ENCODE results near the gene JADE2. TPM values are rescaled to one million over a fixed set of nuclear protein-coding genes. Genes with fewer than 3 reads are reported as not detected.

JADE2 gene
- total RNA-seq, 2 donors from 2014 or later: 28.0 to 41.0 TPM

- H3K27me3 ChIP-seq: no peaks in the 10 kb centered on the region
- no peak overlapping the region for H3K4me3 ChIP-seq
- no peak for TF ChIP-seq POLR2A (IDR thresholded peaks at IDR 0.05)
- intact Hi-C loops (cut with DNase I): no loop called here
- peak; percentile 95 for ATAC-seq
- DNase-seq: peak in 1 of 4 donors; percentile 46
- peak overlapping the region; percentile 2 to 85 (median 69) for H3K27ac ChIP-seq
- no peaks in the 10 kb centered on the region for H3K9me3 ChIP-seq
- 27 to 32% methylated on average over 2 of the region's 2 CpGs for WGBS, 2 donors
- peaks cover 0 to 4% of the 10 kb centered on the region in 2 donors for H3K36me3 ChIP-seq (replicated peaks in 1 of 2; ENCODE audit: insufficient read depth in 1 of 2, low read depth in 2 of 2)
- peaks cover 36% of the 10 kb centered on the region for H3K4me1 ChIP-seq
Observed at GRCh38 chr5:134626369-134627014, 101.0 kb downstream of the JADE2 start.

Small RNAs within 50 kb of the gene (small RNA-seq; reads per million reads assigned to genes)
- gene RN7SL541P (not detected), gene RNU6-456P (not detected)

Other genes with a start within 250 kb of the JADE2 start
- 1 to 10 TPM in 1 of 2 donors, not detected in 1; 1.0 TPM for gene CDKL3, start 158.5 kb upstream of the JADE2 start, total RNA-seq
- 10 to 100 TPM; 31.6 to 36.1 TPM for gene UBE2B, start 154.1 kb upstream of the JADE2 start, total RNA-seq
- 10 to 100 TPM in 1 of 2 donors, 1 to 10 TPM in 1; 3.0 to 14.5 TPM for gene CDKN2AIPNL, start 113.8 kb upstream of the JADE2 start, total RNA-seq
- 10 to 100 TPM; 28.3 to 35.9 TPM for gene SAR1B, start 107.2 kb downstream of the JADE2 start, total RNA-seq
- 10 to 100 TPM; 10.2 to 12.2 TPM for gene SEC24A, start 123.1 kb downstream of the JADE2 start, total RNA-seq
- gene CAMLG, start 212.9 kb downstream of the JADE2 start, total RNA-seq: 10 to 100 TPM in 1 of 2 donors, 1 to 10 TPM in 1; 7.9 to 29.8 TPM
- gene DDX46, start 233.1 kb downstream of the JADE2 start, total RNA-seq: 10 to 100 TPM; 31.9 to 36.3 TPM